ENCODE results near the gene CALHM5. TPM values are rescaled to one million over a fixed set of nuclear protein-coding genes. Genes with fewer than 3 reads are reported as not detected.
A peak's percentile ranks its signal among the peaks of the same experiment; 100 is the strongest.

CALHM5 gene
- total RNA-seq (1 to 10 TPM; 2.3 to 2.9 TPM), polyA plus RNA-seq (ENCODE audit: insufficient read length in 6 of 6) (1 to 10 TPM; 4.8 to 6.7 (median 5.7) TPM)
- long read RNA-seq, donor 1, full-length matches to known transcripts = 3 of 10 reads
- long read RNA-seq, donor 1, partial matches to known transcripts = 7 of 10 reads
- long read RNA-seq, donor 1, other reads (novel, unspliced or antisense) = 0 of 10 reads
- long read RNA-seq, donor 2, full-length matches to known transcripts = 10 of 10 reads
- long read RNA-seq, donor 2, partial matches to known transcripts = 0 of 10 reads
- long read RNA-seq, donor 2, other reads (novel, unspliced or antisense) = 0 of 10 reads
- long read RNA-seq, donor 3, full-length matches to known transcripts = 8 of 8 reads
- long read RNA-seq, donor 3, partial matches to known transcripts = 0 of 8 reads
- long read RNA-seq, donor 3, other reads (novel, unspliced or antisense) = 0 of 8 reads
- long read RNA-seq, donor 4, full-length matches to known transcripts = 3 of 3 reads
- long read RNA-seq, donor 4, partial matches to known transcripts = 0 of 3 reads
- long read RNA-seq, donor 4, other reads (novel, unspliced or antisense) = 0 of 3 reads
- long read RNA-seq, donor 5, full-length matches to known transcripts = 6 of 6 reads
- long read RNA-seq, donor 5, partial matches to known transcripts = 0 of 6 reads
- long read RNA-seq, donor 5, other reads (novel, unspliced or antisense) = 0 of 6 reads
- long read RNA-seq, donor 6, full-length matches to known transcripts = 7 of 7 reads
- long read RNA-seq, donor 6, partial matches to known transcripts = 0 of 7 reads
- long read RNA-seq, donor 6, other reads (novel, unspliced or antisense) = 0 of 7 reads
- long read RNA-seq, donor 7, full-length matches to known transcripts = 6 of 6 reads
- long read RNA-seq, donor 7, partial matches to known transcripts = 0 of 6 reads
- long read RNA-seq, donor 7, other reads (novel, unspliced or antisense) = 0 of 6 reads
- long read RNA-seq, donor 8, full-length matches to known transcripts = 2 of 2 reads
- long read RNA-seq, donor 8, partial matches to known transcripts = 0 of 2 reads
- long read RNA-seq, donor 8, other reads (novel, unspliced or antisense) = 0 of 2 reads
- long read RNA-seq, donor 9 = 0 reads
- long read RNA-seq, donor 10, partial matches to known transcripts = 0 of 1 reads
- long read RNA-seq, donor 10, other reads (novel, unspliced or antisense) = 1 of 1 reads
- long read RNA-seq, donor 11, full-length matches to known transcripts = 1 of 1 reads
- long read RNA-seq, donor 11, partial matches to known transcripts = 0 of 1 reads
- long read RNA-seq, donor 11, other reads (novel, unspliced or antisense) = 0 of 1 reads
- long read RNA-seq, donor 12, full-length matches to known transcripts = 4 of 4 reads
- long read RNA-seq, donor 12, partial matches to known transcripts = 0 of 4 reads
- long read RNA-seq, donor 12, other reads (novel, unspliced or antisense) = 0 of 4 reads

- ATAC-seq = peak; percentile 95
Observed at GRCh38 chr6:116511424-116512110, at the start of gene CALHM5. TSS of gene CALHM5 (plus strand) at chr6:116511639. CDS start at chr6:116511697, 58 bp downstream.

GRCh38 chr6:116461932-116462885 lies 49.2 kb upstream of the CALHM5 start:
- peak overlapping the region in 1 of 2 donors; percentile 70 for H3K27ac ChIP-seq
- TF ChIP-seq CTCF (IDR thresholded peaks at IDR 0.05) = no peak
- peaks cover 0 to 14% of the 10 kb centered on the region in 2 donors for H3K27me3 ChIP-seq
- H3K9me3 ChIP-seq = no peaks in the 10 kb centered on the region
- intact Hi-C loops (cut with DNase I) = no loop called here
- peak overlapping the region; percentile 26 to 45 for H3K4me3 ChIP-seq
- H3K4me1 ChIP-seq = peaks cover 5 to 50% of the 10 kb centered on the region in 2 donors
- no peaks in the 10 kb centered on the region for H3K36me3 ChIP-seq
- peak; percentile 59 to 94 (median 69) for DNase-seq
- peak; percentile 83 for ATAC-seq

More at GRCh38 chr6:116511424-116512110, at the start of gene CALHM5:
- no peaks in the 10 kb centered on the region for H3K27me3 ChIP-seq
- DNase-seq = peak in 2 of 4 donors; percentile 37 to 65
- TF ChIP-seq CTCF (IDR thresholded peaks at IDR 0.05) = peak; percentile 46 to 64
- H3K27ac ChIP-seq = peak within 1 kb of the TSS; percentile 57 to 82
- peaks cover 0 to 8% of the 10 kb centered on the region in 2 donors for H3K9me3 ChIP-seq
- no peaks in the 10 kb centered on the region for H3K36me3 ChIP-seq
- peak within 1 kb of the TSS; percentile 7 to 20 for H3K4me3 ChIP-seq
- peaks cover 0 to 2% of the 10 kb centered on the region in 2 donors for H3K4me1 ChIP-seq
- intact Hi-C loops (cut with DNase I) = no loop called here

- peaks cover 0 to 14% of the 10 kb centered on the region in 2 donors for H3K27me3 ChIP-seq
- H3K9me3 ChIP-seq = no peaks in the 10 kb centered on the region
- TF ChIP-seq CTCF (IDR thresholded peaks at IDR 0.05) = no peak
- H3K4me1 ChIP-seq = peaks cover 5 to 48% of the 10 kb centered on the region in 2 donors
- no peak overlapping the region for H3K27ac ChIP-seq
- H3K4me3 ChIP-seq = no peak overlapping the region
- DNase-seq = peak in 1 of 4 donors; percentile 36
- no peaks in the 10 kb centered on the region for H3K36me3 ChIP-seq
- ATAC-seq = no peak
- intact Hi-C loops (cut with DNase I) = no loop called here
Observed at GRCh38 chr6:116463301-116463700, 48.1 kb upstream of the CALHM5 start.

All from left lung (tissue), 14 donors.